Esophagus squamous epithelium (tissue), 5 donors: ENCODE measurements around the gene LIMS1. TPM values are rescaled to one million over a fixed set of nuclear protein-coding genes. Genes with fewer than 3 reads are reported as not detected.
A peak's percentile ranks its signal among the peaks of the same experiment; 100 is the strongest.
"Not testable (repeated sequence)": the region's sequence is repeated elsewhere in the genome, so short reads cannot be mapped to it uniquely, and the experiment has no call there.

Experiments used
- DNase-seq: peaks from one replicate; lab custom pipeline; 2025; lab: John Stamatoyannopoulos, UW
- H3K27ac ChIP-seq, 4 donors: fragments of 200-600 bp; sonication (generic); one replicate each; pipeline ENCODE4 v1.5.1; 2016 to 2019; ENCODE audit warnings: mild to moderate bottlenecking in 1 of 4
- H3K27me3 ChIP-seq, 4 donors: fragments of 200-600 bp; sonication (generic); 1 replicate in 3 of 4; 2 replicates in 1 of 4; pipeline versions ENCODE4 v1.5.1 to v1.6.0; 2017 to 2021; ENCODE audit warnings: antibody characterized with exemption in 1 of 4
- H3K36me3 ChIP-seq, 3 donors: fragments of 200-600 bp; sonication (generic); one replicate each; pipeline ENCODE4 v1.5.1; 2016 to 2019
- H3K4me1 ChIP-seq, 3 donors: fragments of 200-600 bp; sonication (generic); one replicate each; pipeline ENCODE4 v1.5.1; 2017 to 2019
- H3K4me3 ChIP-seq, 4 donors: fragments of 200-600 bp; sonication (generic); 1 replicate in 3 of 4; 2 replicates in 1 of 4; pipeline ENCODE4 v1.5.1; 2016 to 2019; ENCODE audit warnings: mild to moderate bottlenecking in 2 of 4, moderate library complexity in 1 of 4
- H3K9me3 ChIP-seq, 3 donors: fragments of 200-600 bp; sonication (generic); one replicate each; pipeline ENCODE4 v1.5.1; 2016 to 2019
- POLR2A ChIP-seq, 4 donors: fragments of 450-650 bp; IDR thresholded peaks; one replicate each; pipeline ENCODE4 v1.6.1; 2017; ENCODE audit warnings: antibody characterized with exemption in 4 of 4, mild to moderate bottlenecking in 4 of 4, moderate library complexity in 3 of 4
- WGBS, 2 donors: methylation state at CpG; one replicate each; pipeline ENCODE4 v1.1.5; 2018; 5-methylcytosine and 5-hydroxymethylcytosine counted together
- intact Hi-C: fragments of 100-400 bp; cut with DNase I; formaldehyde crosslinking; loops from one replicate; pipeline ENCODE4 v1.15.0; 2022
- total RNA-seq, 4 donors: library from RNA; depleted of rRNA; stranded (reverse); fragments of >200 nt; gene quantifications; one replicate each; pipeline ENCODE4 v1.1.0, GENCODE V29; 2016
- TF ChIP-seq, protein P1 (sequence below), 6 experiments: fragments of 450-650 bp in 4 of 6; fragments of 200-600 bp in 2 of 6; sonication (generic) in 2 of 6; IDR thresholded peaks; one replicate each; pipeline ENCODE4 v1.5.1; 2016 to 2019; ENCODE audit warnings: antibody characterized with exemption in 6 of 6, mild to moderate bottlenecking in 4 of 6, moderate library complexity in 4 of 6
- donor health status: DM: yes; HTN: yes; CAD: no.

LIMS1 gene
- total RNA-seq, 4 donors from 2014 or later: 37.8 to 66.2 (median 54.0) TPM

DNA sequence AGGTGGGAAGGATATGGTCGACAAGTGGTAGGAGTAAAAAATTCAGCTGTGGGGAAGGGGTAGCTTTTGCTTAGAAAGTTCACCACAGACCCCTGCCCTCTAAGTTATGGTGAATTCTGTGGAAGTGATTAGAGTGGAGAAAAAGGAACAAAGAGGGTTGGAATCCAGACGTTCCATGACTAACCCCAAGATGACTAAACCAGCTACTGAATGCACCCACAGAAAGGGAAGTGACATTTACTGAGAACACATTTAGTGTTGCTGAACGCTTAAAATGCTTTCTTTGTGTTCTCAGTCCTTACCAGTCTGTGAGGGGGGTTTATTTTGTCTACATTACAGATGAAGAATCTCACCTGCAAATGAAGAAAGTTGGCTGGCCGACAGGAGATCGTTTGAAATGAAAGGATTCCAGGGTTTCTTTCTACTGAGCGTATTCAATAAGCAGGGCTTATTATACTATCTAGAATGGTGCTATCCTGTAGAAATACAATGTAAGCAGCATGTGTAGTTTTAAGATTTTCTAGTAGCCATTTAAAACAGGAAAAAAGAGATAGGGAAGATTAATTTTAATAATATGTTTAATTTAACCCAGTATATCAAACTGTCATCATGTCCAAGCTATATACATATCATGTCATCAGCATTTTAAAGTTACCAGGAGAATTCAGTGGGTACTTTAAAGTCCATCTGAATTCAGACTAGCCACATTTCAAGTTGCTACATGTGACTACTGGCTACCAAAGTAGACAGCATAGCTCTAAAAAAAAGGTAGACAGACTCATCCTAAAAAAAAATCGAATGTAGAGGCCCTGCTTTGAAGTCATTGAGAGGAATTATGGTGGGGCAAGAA is 60.1 kb downstream of the LIMS1 start:
- 23% methylated on average over 7 of the region's 7 CpGs for WGBS, 2 donors
- no peak for DNase-seq
- Histone ChIP-seq H3K27ac (peak overlapping the region; percentile 60 to 69 (median 64)), H3K4me1 (peaks cover 0 to 46% (median 22%) of the 10 kb centered on the region in 3 donors), H3K4me3 (no peak overlapping the region), H3K27me3 (no peaks in the 10 kb centered on the region), H3K9me3 (no peaks in the 10 kb centered on the region), H3K36me3 (no peaks in the 10 kb centered on the region)
- TF ChIP-seq, protein P1, sequence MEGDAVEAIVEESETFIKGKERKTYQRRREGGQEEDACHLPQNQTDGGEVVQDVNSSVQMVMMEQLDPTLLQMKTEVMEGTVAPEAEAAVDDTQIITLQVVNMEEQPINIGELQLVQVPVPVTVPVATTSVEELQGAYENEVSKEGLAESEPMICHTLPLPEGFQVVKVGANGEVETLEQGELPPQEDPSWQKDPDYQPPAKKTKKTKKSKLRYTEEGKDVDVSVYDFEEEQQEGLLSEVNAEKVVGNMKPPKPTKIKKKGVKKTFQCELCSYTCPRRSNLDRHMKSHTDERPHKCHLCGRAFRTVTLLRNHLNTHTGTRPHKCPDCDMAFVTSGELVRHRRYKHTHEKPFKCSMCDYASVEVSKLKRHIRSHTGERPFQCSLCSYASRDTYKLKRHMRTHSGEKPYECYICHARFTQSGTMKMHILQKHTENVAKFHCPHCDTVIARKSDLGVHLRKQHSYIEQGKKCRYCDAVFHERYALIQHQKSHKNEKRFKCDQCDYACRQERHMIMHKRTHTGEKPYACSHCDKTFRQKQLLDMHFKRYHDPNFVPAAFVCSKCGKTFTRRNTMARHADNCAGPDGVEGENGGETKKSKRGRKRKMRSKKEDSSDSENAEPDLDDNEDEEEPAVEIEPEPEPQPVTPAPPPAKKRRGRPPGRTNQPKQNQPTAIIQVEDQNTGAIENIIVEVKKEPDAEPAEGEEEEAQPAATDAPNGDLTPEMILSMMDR (IDR thresholded peaks at IDR 0.05): no peak
- no peak for TF ChIP-seq POLR2A (IDR thresholded peaks at IDR 0.05)
- intact Hi-C loops: no loop called here

DNA sequence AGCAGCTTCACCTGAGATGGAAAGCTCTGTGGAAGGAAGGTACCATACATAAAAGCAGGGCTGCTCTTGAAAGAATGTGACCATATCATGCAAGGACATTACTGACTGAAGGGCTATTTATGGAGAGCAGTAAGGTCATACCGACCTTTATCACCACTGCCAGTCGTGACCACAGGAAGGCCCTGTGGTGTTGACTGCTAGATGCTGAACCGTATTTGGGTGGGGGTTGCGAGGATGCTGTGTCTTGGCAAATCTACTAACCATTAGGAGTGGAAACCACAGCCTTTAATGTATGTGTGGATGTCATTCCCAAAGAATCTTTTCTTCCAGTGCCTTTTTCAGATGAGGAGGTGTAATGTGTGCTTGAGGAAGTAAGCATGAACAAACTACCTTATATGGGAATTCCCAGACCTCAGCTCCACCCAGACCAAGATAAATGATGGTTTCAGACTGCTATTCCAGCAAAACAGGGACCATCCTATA is 60.8 kb downstream of the LIMS1 start:
- TF ChIP-seq, protein P1 (IDR thresholded peaks at IDR 0.05): no peak
- TF ChIP-seq POLR2A (IDR thresholded peaks at IDR 0.05): no peak
- DNase-seq: no peak
- intact Hi-C loops: no loop called here
- Histone ChIP-seq H3K4me1 (peaks cover 0 to 42% (median 22%) of the 10 kb centered on the region in 3 donors), H3K27ac (peak overlapping the region; percentile 60 to 69 (median 64)), H3K4me3 (no peak overlapping the region), H3K36me3 (no peaks in the 10 kb centered on the region), H3K9me3 (no peaks in the 10 kb centered on the region), H3K27me3 (no peaks in the 10 kb centered on the region)
- WGBS, 2 donors: 34 to 65% methylated on average over 4 of the region's 4 CpGs

DNA sequence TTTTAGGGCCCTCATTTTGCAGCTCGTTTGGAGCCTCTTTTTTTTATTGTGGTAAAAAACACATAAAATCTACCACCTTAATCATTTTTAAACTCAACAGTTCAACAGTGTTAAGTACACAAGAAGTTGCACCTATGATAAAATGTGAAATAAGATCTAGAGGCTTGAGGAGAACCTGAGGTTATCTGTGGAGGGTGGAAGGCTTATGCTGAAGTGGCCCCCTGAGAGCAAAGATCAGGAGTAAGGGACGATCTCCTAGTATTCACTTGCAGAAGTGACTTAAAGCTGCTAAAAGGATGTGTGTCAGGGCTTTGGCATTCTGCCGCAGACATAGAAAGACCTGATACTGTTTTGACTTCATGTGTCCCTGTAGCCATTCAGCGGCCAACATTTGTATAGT is 61.5 kb downstream of the LIMS1 start:
- H3K9me3 ChIP-seq, DNase-seq, intact Hi-C loops, H3K4me3 ChIP-seq, H3K27ac ChIP-seq, H3K27me3 ChIP-seq, H3K36me3 ChIP-seq: not testable (repeated sequence)
- peaks cover 0 to 40% (median 22%) of the 10 kb centered on the region in 3 donors for H3K4me1 ChIP-seq
- WGBS, 2 donors: 62 to 80% methylated on average over 3 to 4 of the region's 4 CpGs

DNA sequence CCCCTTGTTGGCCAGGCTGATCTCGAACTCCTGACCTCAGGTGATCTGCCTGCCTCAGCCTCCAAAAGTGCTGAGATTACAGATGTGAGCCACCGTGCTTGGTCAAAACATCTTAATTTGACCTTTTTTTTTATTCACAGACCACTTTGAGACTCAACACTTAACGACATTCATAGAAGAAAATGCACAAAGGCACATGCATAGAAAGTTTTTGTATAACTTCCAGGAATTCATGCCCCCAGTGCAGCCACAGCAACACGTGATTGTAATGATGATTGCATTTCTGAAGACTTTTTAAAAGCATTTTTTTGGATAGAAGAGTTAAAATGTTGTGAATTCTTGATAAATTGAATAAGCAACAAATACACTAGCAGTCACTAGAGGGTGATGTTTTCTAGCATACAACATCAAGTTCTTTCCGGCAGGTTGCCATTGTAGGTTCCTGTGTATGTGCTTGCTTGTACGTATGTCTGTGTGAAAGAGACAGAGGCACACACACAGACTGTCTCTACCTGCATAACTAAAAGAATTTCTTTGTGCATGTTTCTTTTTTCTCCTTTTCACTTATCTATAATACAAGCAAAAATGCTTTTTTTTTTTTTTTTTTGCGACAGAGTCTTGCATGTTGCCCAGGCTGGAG is 63.0 kb downstream of the LIMS1 start:
- WGBS, 2 donors: 38 to 51% methylated on average over 7 of the region's 7 CpGs
- H3K36me3 ChIP-seq, H3K4me3 ChIP-seq, H3K27me3 ChIP-seq, H3K9me3 ChIP-seq, intact Hi-C loops, H3K27ac ChIP-seq, DNase-seq: not testable (repeated sequence)
- peaks cover 0 to 40% (median 22%) of the 10 kb centered on the region in 3 donors for H3K4me1 ChIP-seq
- TF ChIP-seq, protein P1 (IDR thresholded peaks at IDR 0.05): peak in 4 of 6 experiments; percentile 7 to 46 (median 20)

DNA sequence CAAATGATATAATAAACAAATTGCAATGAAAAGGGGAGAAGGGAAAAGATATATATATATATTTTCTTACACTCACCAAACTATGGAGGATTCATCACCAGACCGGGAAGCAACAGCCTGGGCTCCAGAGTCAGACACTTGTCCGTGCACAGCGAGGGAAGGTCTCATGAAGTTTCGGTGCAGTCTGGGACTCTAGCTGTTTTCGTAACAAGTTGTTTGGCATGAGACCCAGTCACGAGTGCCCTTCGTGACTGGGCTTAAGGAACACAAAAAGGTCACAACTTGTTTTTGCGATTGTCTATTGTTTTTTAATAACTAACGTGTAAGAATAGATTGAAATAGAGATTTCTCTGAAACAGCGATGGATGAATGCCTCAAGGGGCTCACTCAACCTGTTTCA is 66.9 kb downstream of the LIMS1 start:
- H3K4me3 ChIP-seq, H3K36me3 ChIP-seq, H3K27ac ChIP-seq, H3K9me3 ChIP-seq, H3K27me3 ChIP-seq, H3K4me1 ChIP-seq, intact Hi-C loops, DNase-seq: not testable (repeated sequence)
- WGBS, 2 donors: 85 to 98% methylated on average over 10 of the region's 10 CpGs

DNA sequence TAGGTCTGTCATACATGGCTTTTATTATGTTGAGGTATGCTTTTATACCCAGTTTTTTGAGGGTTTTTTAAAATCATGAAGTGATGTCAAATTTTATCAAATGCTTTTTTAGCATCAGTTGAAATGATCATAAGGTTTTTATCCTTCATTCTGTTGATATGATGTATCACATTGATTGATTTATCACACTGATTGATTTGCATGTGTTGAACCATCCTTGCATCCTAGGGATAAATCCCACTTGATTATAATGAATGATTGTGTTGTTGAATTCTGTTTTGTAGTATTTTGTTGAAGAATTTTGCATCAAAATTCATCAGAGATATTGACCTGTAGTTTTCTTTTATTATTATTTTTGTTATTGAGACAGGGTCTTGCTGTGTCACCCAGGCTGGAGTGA is 68.2 kb downstream of the LIMS1 start:
- intact Hi-C loops: no loop called here
- no peaks in the 10 kb centered on the region for H3K9me3 ChIP-seq
- DNase-seq: no peak

More for the DNA sequence above, 68.2 kb downstream of the LIMS1 start:
- Histone ChIP-seq H3K4me1 (peaks cover 0 to 3% (median 0%) of the 10 kb centered on the region in 3 donors), H3K27ac (no peak overlapping the region), H3K4me3 (no peak overlapping the region), H3K36me3 (no peaks in the 10 kb centered on the region), H3K27me3 (no peaks in the 10 kb centered on the region)
- TF ChIP-seq, protein P1 (IDR thresholded peaks at IDR 0.05): no peak
- TF ChIP-seq POLR2A (IDR thresholded peaks at IDR 0.05): no peak
